ENCODE results near the gene CDK4.
"Not testable (repeated sequence)": the region's sequence is repeated elsewhere in the genome, so short reads cannot be mapped to it uniquely, and the experiment has no call there.

CDK4 gene

GRCh38 chr12:57724003-57724935, 27.8 kb downstream of the CDK4 start:
- H3K27ac ChIP-seq = no peak overlapping the region
- no peak for TF ChIP-seq CTCF (conservative IDR thresholded peaks at IDR 0.05; ENCODE audit: low read depth)
- CTCF ChIA-PET = interaction anchor here (0.6 to 3.0 kb wide), 3 partner anchors 21 to 141 kb away, joined by 3 to 14 read pairs (median 5); partner anchors contain the start of gene TSPAN31
- no peak for DNase-seq (ENCODE audit: low spot score)
- POLR2A ChIA-PET (ENCODE audit: low non-redundant PET) = no interaction called here

- ChIA-PET POLR2A (ENCODE audit: low non-redundant PET) (no interaction called here), CTCF (interaction anchor here (0.6 to 0.9 kb wide), 2 partner anchors 53 to 140 kb away, joined by 3 to 5 read pairs; no protein-coding TSS in a partner anchor)
- DNase-seq (ENCODE audit: low spot score) = no peak
- H3K27ac ChIP-seq = peak overlapping the region; percentile 16; the same call in 1 of the 2 replicates
- TF ChIP-seq CTCF (conservative IDR thresholded peaks at IDR 0.05; ENCODE audit: low read depth) = no peak
Observed at GRCh38 chr12:57723630-57723962, 28.5 kb downstream of the CDK4 start.

- CTCF ChIA-PET = interaction anchor here (0.6 to 0.9 kb wide), 2 partner anchors 52 to 140 kb away, joined by 3 to 5 read pairs; no protein-coding TSS in a partner anchor
- DNase-seq (ENCODE audit: low spot score) = no peak
- TF ChIP-seq CTCF (conservative IDR thresholded peaks at IDR 0.05; ENCODE audit: low read depth) = no peak
- peak overlapping the region; percentile 16; the same call in 1 of the 2 replicates for H3K27ac ChIP-seq
- POLR2A ChIA-PET (ENCODE audit: low non-redundant PET) = no interaction called here
Observed at GRCh38 chr12:57722716-57723629, 29.1 kb downstream of the CDK4 start.

- CTCF ChIA-PET; H3K27ac ChIP-seq; DNase-seq (ENCODE audit: low spot score); POLR2A ChIA-PET (ENCODE audit: low non-redundant PET): not testable (repeated sequence)
Observed at GRCh38 chr12:57721846-57722608, 30.1 kb downstream of the CDK4 start.

- POLR2A ChIA-PET (ENCODE audit: low non-redundant PET) = interaction anchor here (0.6 kb wide), 1 partner anchor 48 kb away, joined by 3 read pairs; no protein-coding TSS in a partner anchor
- no peak for TF ChIP-seq CTCF (conservative IDR thresholded peaks at IDR 0.05; ENCODE audit: low read depth)
- no peak for DNase-seq (ENCODE audit: low spot score)
- H3K27ac ChIP-seq = no peak overlapping the region
- CTCF ChIA-PET = interaction anchor here (0.6 kb wide), 1 partner anchor 117 kb away, joined by 4 read pairs; no protein-coding TSS in a partner anchor
Observed at GRCh38 chr12:57720606-57721595, 31.2 kb downstream of the CDK4 start.
